Measurements from ENCODE around the gene ACACB.

The ACACB gene

DNA sequence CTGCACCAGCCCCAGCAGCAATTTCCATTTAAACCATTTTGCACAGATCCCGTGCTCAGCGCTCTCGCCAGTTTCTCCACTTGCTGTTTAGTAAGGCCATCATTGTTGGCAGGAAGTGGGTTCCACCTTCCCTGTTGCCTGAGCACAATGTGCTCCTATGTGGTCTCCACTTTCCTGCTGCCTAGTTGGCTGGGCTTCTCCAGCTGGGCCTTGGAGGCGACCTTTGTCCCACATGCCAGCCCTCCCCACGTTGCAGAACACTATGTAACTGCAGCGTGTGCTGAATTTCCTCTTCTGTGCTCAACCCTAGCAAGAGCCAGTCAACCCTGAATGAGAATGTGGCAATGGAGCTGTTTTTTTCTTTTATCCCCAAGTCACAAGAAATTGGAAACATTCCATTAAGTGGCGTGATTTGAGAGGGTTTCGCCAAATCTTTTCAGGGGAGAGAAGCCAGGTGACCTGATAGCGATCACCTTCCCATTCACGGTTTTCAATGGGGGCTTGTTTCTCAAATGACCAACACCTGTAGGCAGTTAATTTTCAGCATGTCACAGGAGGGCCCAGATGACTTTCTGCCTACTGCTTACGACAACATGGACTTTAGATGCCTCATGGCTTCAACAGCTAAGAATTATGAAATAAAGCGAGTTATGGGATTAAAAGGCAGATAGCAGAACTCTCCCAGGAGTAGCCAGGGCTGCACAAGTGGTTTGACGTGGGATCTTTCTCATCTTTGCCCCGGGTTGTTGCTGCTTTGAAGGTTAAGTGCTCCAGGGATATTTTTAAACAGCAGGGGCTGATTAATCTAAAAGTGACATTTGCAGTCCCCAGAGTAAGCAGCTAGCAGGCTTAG is at the start of gene ACACB:
TSS of gene ACACB (plus strand) at position 830 of the 853 bp plus-strand sequence. CDS start 22,819 bp downstream, outside the sequence.
- no peak within 1 kb of the TSS for H3K4me3 ChIP-seq
- peak within 1 kb of the TSS in 7 of 21 experiments; percentile 16 to 62 (median 34) for H3K27ac ChIP-seq

- H3K4me3 ChIP-seq, result no peak overlapping the region
- H3K27ac ChIP-seq, result no peak overlapping the region
These were observed 46.8 kb upstream of the ACACB start for GRCh38 chr12:109069307-109070271.

DNA sequence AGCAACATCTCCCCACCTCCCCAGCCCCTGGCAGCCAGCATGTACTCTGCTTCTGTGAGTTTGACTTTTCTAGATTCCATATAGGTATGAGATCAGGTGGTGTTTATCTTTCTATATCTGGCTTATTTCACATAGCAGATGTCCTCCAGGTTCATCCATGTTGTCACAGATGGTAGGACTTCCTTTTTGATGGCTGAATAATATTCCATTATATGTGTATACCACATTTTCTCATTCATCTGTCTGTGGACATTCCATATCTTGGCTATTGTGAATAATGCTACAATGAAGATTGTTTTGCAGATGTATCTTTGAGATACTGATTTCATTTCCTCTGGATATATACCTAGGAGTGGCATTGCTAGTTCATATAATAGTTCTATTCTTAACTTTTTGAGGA is 41.5 kb upstream of the ACACB start:
- H3K4me3 ChIP-seq, result no peak overlapping the region
- no peak overlapping the region for H3K27ac ChIP-seq

DNA sequence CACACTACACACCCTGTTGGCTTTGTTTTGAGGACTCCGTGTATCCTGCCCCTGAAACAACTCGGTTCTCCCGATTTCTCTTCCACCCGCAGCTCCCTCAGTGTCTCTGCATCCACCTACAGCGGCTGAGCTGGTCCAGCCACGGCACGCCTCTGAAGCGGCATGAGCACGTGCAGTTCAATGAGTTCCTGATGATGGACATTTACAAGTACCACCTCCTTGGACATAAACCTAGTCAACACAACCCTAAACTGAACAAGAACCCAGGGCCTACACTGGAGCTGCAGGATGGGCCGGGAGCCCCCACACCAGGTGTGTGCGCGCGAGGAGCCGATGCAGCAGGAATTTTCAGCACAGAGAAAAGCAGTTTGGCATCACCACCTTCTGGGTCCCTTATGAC is 33.6 kb upstream of the ACACB start:
- Histone ChIP-seq H3K4me3 (no peak overlapping the region), H3K27ac (no peak overlapping the region)

GRCh38 chr12:109084425-109084824 is 32.0 kb upstream of the ACACB start:
- Histone ChIP-seq H3K27ac (no peak overlapping the region), H3K4me3 (no peak overlapping the region)

DNA sequence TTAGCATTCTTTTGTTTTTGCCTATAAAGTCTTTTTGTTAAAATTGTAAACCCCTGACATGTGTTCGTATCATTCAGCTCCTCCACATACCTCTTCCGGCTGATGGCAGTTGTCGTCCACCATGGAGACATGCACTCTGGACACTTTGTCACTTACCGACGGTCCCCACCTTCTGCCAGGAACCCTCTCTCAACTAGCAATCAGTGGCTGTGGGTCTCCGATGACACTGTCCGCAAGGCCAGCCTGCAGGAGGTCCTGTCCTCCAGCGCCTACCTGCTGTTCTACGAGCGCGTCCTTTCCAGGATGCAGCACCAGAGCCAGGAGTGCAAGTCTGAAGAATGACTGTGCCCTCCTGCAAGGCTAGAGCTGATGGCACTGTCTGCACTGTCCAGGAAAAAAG is 30.8 kb upstream of the ACACB start:
- Histone ChIP-seq H3K27ac (no peak overlapping the region), H3K4me3 (no peak overlapping the region)

DNA sequence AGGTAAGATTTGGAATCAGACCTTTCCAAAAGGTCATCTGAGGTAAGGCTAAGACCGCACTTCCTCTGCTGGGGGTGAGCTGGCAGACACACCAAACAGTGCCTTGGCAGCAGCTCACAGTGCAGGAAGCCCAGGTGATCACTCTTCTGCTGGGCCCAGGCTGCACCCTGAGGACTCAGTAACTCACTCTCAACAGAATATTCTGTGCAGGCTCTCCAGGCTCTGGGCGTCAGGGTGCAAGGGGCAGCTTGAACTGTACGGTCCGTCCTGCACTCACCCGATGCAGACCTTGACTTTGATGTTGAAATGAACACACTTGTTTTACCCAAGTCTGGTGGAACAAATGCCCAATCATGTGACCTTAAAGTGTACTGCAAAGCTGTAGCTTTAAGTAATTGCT is 29.1 kb upstream of the ACACB start:
- H3K27ac ChIP-seq, result no peak overlapping the region
- H3K4me3 ChIP-seq, result no peak overlapping the region

- Histone ChIP-seq H3K27ac (no peak overlapping the region), H3K4me3 (no peak overlapping the region)
These were observed 27.6 kb upstream of the ACACB start for GRCh38 chr12:109088818-109089217.

DNA sequence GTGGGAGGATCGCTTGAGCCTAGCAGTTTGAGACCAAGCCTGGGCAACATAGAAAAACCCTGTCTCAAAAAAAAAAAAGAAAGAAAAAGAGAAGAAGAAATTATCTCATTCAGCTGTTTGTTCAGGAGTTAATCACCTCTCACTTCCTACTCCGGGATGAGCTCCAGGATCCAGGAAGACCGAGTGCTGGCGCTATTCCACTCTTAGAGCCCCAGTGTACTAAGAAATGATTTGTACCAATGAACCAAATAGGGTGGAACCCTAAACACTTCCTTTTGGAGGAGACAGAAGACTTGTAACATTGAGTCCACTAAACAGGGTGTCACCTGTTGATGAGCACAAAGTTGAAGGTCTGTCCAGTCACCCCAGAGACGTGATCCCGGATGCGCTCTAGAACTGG is 26.7 kb upstream of the ACACB start:
- Histone ChIP-seq H3K4me3 (no peak overlapping the region), H3K27ac (no peak overlapping the region)

GRCh38 chr12:109092497-109093021 is 23.8 kb upstream of the ACACB start:
- Histone ChIP-seq H3K4me3 (peak overlapping the region; percentile 40 to 63 (median 50)), H3K27ac (peak overlapping the region in 17 of 21 experiments; percentile 1 to 84 (median 66))

DNA sequence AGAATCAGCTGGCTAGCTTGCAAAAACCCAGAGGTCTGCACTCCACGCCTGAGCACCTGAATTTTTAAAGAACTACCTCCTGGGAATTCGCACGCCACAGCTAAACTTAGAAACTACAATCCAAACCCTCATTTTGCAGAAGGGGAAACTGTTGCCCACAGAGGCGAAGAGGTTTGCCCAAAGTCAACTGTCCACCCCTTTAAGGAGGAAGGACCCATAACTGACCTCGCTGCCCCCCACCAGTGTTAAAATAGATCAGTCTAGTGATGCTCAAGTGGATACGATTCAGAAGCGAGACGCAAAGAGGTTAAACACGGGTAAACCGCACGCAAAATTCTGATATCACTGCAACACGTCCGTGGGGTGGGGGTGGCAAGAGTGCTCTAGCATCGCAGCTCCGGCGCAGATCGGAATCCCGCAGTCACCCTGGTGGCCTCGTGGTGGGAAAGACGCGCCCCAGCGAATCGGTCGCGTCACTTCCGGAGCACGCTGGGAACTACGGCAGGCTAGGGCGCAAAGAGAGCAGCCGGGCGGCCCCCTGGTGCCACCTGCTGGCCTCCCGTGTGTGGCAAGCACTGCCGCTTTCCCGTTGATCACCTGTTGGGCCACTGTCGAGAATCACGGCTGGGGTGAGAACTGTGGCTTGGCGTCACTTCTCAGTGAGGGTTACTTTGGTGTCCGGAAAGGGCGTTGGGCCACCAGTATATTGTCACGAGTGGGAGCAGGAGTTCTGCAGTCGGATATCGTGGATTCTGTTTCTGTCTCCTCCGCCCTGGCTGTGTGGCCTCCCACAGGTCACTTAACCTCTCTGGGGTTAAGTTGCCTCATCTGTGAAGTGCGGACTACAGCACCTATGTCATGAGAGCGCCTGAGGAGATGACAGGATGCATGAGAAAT is 23.1 kb upstream of the ACACB start, which contains the start of gene ALKBH2:
TSS of gene ALKBH2 (minus strand) at position 451 of the 897 bp plus-strand sequence. CDS start 686 bp downstream, outside the sequence.
- peak within 1 kb of the TSS in 19 of 21 experiments; percentile 1 to 84 (median 66) for H3K27ac ChIP-seq
- peak within 1 kb of the TSS; percentile 40 to 63 (median 50) for H3K4me3 ChIP-seq

GRCh38 chr12:109097140-109097434 is 19.3 kb upstream of the ACACB start:
- Histone ChIP-seq H3K4me3 (peak overlapping the region in 4 of 7 experiments; percentile 59 to 85 (median 76)), H3K27ac (no peak overlapping the region)

- Histone ChIP-seq H3K27ac (peak within 1 kb of the TSS; percentile 33 to 93 (median 84)), H3K4me3 (peak within 1 kb of the TSS; percentile 59 to 85 (median 77))
These were observed 18.8 kb upstream of the ACACB start, which contains the start of gene UNG for GRCh38 chr12:109097435-109098182. Gene UNG, plus strand, starts transcription at chr12:109097597. Its CDS starts 83 bp downstream, at chr12:109097680.

- H3K4me3 ChIP-seq, result peak overlapping the region; percentile 59 to 85 (median 77)
- peak overlapping the region; percentile 33 to 93 (median 84) for H3K27ac ChIP-seq
These were observed 18.2 kb upstream of the ACACB start for GRCh38 chr12:109098183-109098604.

DNA sequence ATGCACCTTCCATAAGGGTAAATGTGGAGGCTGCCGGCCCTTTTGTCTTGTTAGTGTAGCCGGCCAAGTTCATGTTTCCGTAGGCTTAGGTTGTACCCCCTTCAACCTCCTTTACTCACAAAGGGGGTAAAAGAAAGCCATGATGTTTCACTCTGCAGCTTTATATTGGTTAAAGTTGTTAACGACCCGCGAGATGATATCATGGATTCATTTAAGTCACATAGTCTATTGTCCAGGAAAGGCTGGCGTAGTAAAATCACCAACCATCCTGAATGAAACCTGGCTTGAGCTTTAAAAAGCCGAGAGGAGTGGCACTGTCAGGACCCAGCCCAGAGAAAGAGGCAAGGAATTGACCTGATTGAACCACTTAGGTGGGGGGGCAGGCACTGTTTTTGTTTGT is 17.7 kb upstream of the ACACB start:
- Histone ChIP-seq H3K27ac (peak overlapping the region; percentile 33 to 93 (median 84)), H3K4me3 (peak overlapping the region; percentile 59 to 85 (median 77))

GRCh38 chr12:109099431-109100020 is 16.9 kb upstream of the ACACB start:
- Histone ChIP-seq H3K4me3 (peak overlapping the region in 3 of 7 experiments; percentile 75 to 79 (median 77)), H3K27ac (peak overlapping the region in 14 of 21 experiments; percentile 7 to 91 (median 84))

DNA sequence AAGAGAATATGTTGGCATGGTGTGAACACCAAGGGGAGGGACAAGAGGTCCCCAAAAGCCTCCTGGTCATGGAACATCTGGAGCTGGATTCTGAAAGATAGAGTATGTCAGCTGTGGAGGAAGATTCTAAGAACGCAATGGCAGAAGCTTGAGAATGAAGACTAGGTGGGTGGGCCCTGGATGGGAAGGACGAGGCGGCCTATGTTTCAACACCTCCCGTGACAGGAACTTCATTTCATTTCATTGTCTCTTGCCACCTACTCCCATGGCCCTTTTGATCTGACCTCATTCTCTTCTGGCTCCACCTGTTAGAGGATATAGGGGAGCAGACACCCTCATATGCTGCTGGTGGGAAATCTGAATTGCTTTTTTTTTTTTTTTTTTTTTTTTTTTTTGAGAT is 15.6 kb upstream of the ACACB start:
- H3K27ac ChIP-seq, result peak overlapping the region in 1 of 21 experiments; percentile 4

DNA sequence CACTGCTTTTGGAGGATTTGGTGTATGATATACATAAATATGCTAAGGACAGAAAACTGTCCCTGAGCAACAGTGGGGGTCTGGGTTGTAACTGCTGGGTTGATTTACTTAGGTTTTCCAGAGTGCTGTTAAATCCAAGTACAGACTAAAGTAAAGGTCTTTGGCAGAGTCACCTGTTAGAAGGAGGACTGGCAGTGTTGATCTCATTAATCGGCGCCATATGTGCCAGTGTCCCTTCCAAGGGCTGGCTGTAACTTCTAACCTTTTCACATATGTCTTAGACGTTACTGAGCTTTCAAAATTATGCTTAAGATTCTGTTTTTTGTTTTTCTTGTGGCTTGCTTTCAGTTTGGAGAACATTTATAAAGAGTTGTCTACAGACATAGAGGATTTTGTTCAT is 13.9 kb upstream of the ACACB start:
- H3K27ac ChIP-seq, result no peak overlapping the region

More for the DNA sequence above, 15.6 kb upstream of the ACACB start:
- no peak overlapping the region for H3K4me3 ChIP-seq

More for the DNA sequence above, 13.9 kb upstream of the ACACB start:
- no peak overlapping the region for H3K4me3 ChIP-seq
